HG02623 (cell line): ENCODE data around the gene TMEM192.
"Not testable (repeated sequence)": the region's sequence is repeated elsewhere in the genome, so short reads cannot be mapped to it uniquely, and the experiment has no call there.

Experiments used
- ATAC-seq: cut with Tn5 transposase; IDR thresholded peaks from one replicate; pipeline ENCODE4 v1.9.1; 2021; ENCODE audit warnings: moderate library complexity; ENCODE audit not compliant: unreplicated experiment

TMEM192 gene

GRCh38 chr4:165094873-165095272 lies 17.8 kb downstream of the TMEM192 start:
- no peak for ATAC-seq

GRCh38 chr4:165092187-165092586 lies 20.5 kb downstream of the TMEM192 start:
- not testable (repeated sequence) for ATAC-seq

GRCh38 chr4:165088366-165088765 lies 24.3 kb downstream of the TMEM192 start:
- no peak for ATAC-seq

GRCh38 chr4:165085946-165086345 lies 26.7 kb downstream of the TMEM192 start:
- no peak for ATAC-seq

- ATAC-seq, result not testable (repeated sequence)
Observed at GRCh38 chr4:165084787-165085186, 27.9 kb downstream of the TMEM192 start.

- ATAC-seq, result no peak
Observed at GRCh38 chr4:165079476-165079875, 33.2 kb downstream of the TMEM192 start.

- no peak for ATAC-seq
Observed at GRCh38 chr4:165077034-165077578, 35.6 kb downstream of the TMEM192 start.

GRCh38 chr4:165073346-165073745 lies 39.3 kb downstream of the TMEM192 start:
- ATAC-seq, result not testable (repeated sequence)

GRCh38 chr4:165070560-165070959 lies 42.1 kb downstream of the TMEM192 start:
- no peak for ATAC-seq

GRCh38 chr4:165060938-165061337 lies 51.7 kb downstream of the TMEM192 start:
- no peak for ATAC-seq

- no peak for ATAC-seq
Observed at GRCh38 chr4:165059386-165059785, 53.3 kb downstream of the TMEM192 start.

- ATAC-seq, result no peak
Observed at GRCh38 chr4:165058666-165059065, 54.0 kb downstream of the TMEM192 start.

GRCh38 chr4:165055601-165056000 lies 57.1 kb downstream of the TMEM192 start:
- no peak for ATAC-seq

GRCh38 chr4:165053645-165054044 lies 59.0 kb downstream of the TMEM192 start, which contains the start of gene TRIM75:
Gene TRIM75, plus strand, starts transcription at chr4:165053866. Its CDS starts 5,282 bp downstream, at chr4:165059148.
- ATAC-seq, result no peak

- ATAC-seq, result no peak
Observed at GRCh38 chr4:165052627-165053026, 60.0 kb downstream of the TMEM192 start.

- no peak for ATAC-seq
Observed at GRCh38 chr4:165048170-165048569, 64.5 kb downstream of the TMEM192 start.

GRCh38 chr4:165031436-165032211 lies 81.0 kb downstream of the TMEM192 start, which contains the start of gene TRIM60:
Gene TRIM60, plus strand, starts transcription at chr4:165031999. Its CDS starts 8,074 bp downstream, at chr4:165040073.
- ATAC-seq, result no peak

GRCh38 chr4:165027762-165028402 lies 84.8 kb downstream of the TMEM192 start:
- ATAC-seq, result no peak

- ATAC-seq, result not testable (repeated sequence)
Observed at GRCh38 chr4:165025782-165026181, 86.9 kb downstream of the TMEM192 start.
